CD4-positive, alpha-beta T cell (primary cell): ENCODE measurements around the gene APP. TPM values are rescaled to one million over a fixed set of nuclear protein-coding genes. Genes with fewer than 3 reads are reported as not detected.

Experiments used
- ATAC-seq: fragments of 200-7000 bp; cut with Tn5 transposase; one replicate; pipeline ENCODE4 v1.10.0; 2022; ENCODE audit warnings: mild to moderate bottlenecking; ENCODE audit not compliant: poor library complexity
- CTCF ChIA-PET: fragments of 350-600 bp; sonication (Branson Sonifier 250); formaldehyde crosslinking; loops from one replicate; lab custom pipeline; 2021; ENCODE audit warnings: antibody characterized with exemption, inconsistent platforms; lab: Charles Lee
- POLR2A ChIA-PET: fragments of 350-600 bp; sonication (Branson Sonifier 250); formaldehyde crosslinking; loops from one replicate; lab custom pipeline; 2021; ENCODE audit warnings: antibody characterized with exemption, inconsistent platforms; lab: Charles Lee
- DNase-seq, 14 experiments: peaks; one replicate each; pipeline ENCODE4 v3.0.0-alpha.2; 2013 to 2020; ENCODE audit warnings: mixed read lengths in 2 of 14
- H3K27ac ChIP-seq, 2 donors: one replicate each; pipeline versions ENCODE4 v1.5.1 to v1.7.0; 2013; ENCODE audit warnings: low read length in 2 of 2, low read depth in 1 of 2, mild to moderate bottlenecking in 1 of 2
- H3K27me3 ChIP-seq, 2 experiments: 1 replicate in 1 of 2; 2 replicates in 1 of 2; pipeline versions ENCODE4 v1.6.1 to v1.7.0; 2013; ENCODE audit warnings: low read length in 2 of 2, control low read depth in 1 of 2, mild to moderate bottlenecking in 1 of 2, moderate library complexity in 1 of 2; ENCODE audit not compliant: insufficient read depth in 2 of 2, control insufficient read depth in 1 of 2
- H3K36me3 ChIP-seq: one replicate; pipeline ENCODE4 v1.6.1; 2013; ENCODE audit warnings: low read length, control low read depth; ENCODE audit not compliant: insufficient read depth
- H3K4me1 ChIP-seq: one replicate; pipeline ENCODE4 v1.6.1; 2013; ENCODE audit warnings: low read length, control low read depth; ENCODE audit not compliant: insufficient read depth
- H3K4me3 ChIP-seq: one replicate; pipeline ENCODE4 v1.5.1; 2013; ENCODE audit warnings: mild to moderate bottlenecking, low read length, moderate library complexity
- H3K9me3 ChIP-seq, 2 experiments: 1 replicate in 1 of 2; 2 replicates in 1 of 2; pipeline versions ENCODE4 v1.6.1 to v1.7.0; 2013; ENCODE audit warnings: low read length in 2 of 2, mild to moderate bottlenecking in 2 of 2, control low read depth in 1 of 2, moderate library complexity in 1 of 2; ENCODE audit not compliant: control insufficient read depth in 1 of 2, insufficient read depth in 1 of 2
- H3K27ac Mint-ChIP-seq: one replicate; pipeline ENCODE4 v1.8.0; 2020; ENCODE audit warnings: mixed read lengths
- H3K27me3 Mint-ChIP-seq: one replicate; pipeline ENCODE4 v1.8.0; 2021; ENCODE audit warnings: mixed read lengths
- H3K36me3 Mint-ChIP-seq: one replicate; pipeline ENCODE4 v1.8.0; 2021; ENCODE audit warnings: low read depth, mixed read lengths
- H3K4me1 Mint-ChIP-seq: one replicate; pipeline ENCODE4 v1.8.0; 2021; ENCODE audit warnings: low read depth, mixed read lengths
- H3K4me3 Mint-ChIP-seq: one replicate; pipeline ENCODE4 v1.8.0; 2020; ENCODE audit warnings: mild to moderate bottlenecking, mixed read lengths
- H3K9me3 Mint-ChIP-seq: one replicate; pipeline ENCODE4 v1.8.0; 2020; ENCODE audit warnings: mixed read lengths
- intact Hi-C, 2 experiments: fragments of 100-400 bp; cut with DNase I in 1 of 2; cut with micrococcal nuclease in 1 of 2; formaldehyde crosslinking; loops; one replicate each; pipeline versions ENCODE4 v1.15.1 to v1.9.0; 2023 to 2025; cut with DNase I, micrococcal nuclease
- total RNA-seq, 174 experiments: library from RNA in 2 of 174; stranded (reverse) in 2 of 174; gene quantifications; one replicate each; pipeline ENCODE4 v1.2.3 and lab custom pipeline; 2021 to 2026
- TF ChIP-seq, protein P1 (sequence below): fragments of 200-600 bp; IDR thresholded peaks from one replicate; pipeline ENCODE4 v1.8.0; 2022; ENCODE audit warnings: antibody characterized with exemption, mild to moderate bottlenecking

Gene APP
- total RNA-seq, 2 experiments from 2014 or later: 43.6 to 44.4 TPM

DNA sequence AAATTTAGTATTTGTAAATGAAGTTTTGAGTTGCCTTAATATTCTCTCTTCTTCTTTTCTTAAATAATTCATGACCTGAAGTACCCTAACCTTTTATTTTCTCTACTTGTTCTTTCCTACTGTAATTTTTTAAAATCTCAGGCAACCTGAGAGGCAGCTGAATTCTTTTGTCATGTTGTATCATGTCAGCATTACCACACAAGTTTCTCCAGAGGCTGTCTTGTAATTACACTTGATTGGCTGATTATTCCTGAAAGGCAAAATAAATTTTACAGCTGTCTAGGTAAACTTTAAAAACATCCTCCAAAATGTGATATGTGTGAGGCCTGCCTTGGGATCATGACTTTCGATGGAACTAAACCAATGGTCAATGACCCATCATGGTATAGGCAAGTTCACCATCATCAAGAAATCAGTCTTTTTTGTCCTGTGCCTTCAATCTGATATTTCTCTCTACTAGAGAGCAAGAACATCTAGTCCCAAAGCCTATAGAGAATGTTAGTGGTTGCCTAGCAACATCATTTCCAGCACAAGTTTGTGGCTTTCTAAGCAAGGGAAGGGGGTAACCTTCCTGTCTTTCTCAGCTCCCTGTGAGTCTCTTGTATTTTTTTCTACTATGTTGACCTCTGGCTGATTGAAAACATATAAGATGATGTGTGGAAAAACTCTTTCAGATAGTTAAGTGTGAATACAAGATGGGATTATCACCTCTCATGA, 320.3 kb downstream of the APP start:
- intact Hi-C loops: no loop called here
- Mint-ChIP-seq H3K27me3 (no peaks in the 10 kb centered on the region), H3K4me3 (no peak overlapping the region), H3K9me3 (peaks cover 6% of the 10 kb centered on the region), H3K36me3 (no peaks in the 10 kb centered on the region), H3K27ac (no peak overlapping the region), H3K4me1 (no peaks in the 10 kb centered on the region)
- DNase-seq: no peak
- H3K27ac ChIP-seq: no peak overlapping the region
- TF ChIP-seq, protein P1, sequence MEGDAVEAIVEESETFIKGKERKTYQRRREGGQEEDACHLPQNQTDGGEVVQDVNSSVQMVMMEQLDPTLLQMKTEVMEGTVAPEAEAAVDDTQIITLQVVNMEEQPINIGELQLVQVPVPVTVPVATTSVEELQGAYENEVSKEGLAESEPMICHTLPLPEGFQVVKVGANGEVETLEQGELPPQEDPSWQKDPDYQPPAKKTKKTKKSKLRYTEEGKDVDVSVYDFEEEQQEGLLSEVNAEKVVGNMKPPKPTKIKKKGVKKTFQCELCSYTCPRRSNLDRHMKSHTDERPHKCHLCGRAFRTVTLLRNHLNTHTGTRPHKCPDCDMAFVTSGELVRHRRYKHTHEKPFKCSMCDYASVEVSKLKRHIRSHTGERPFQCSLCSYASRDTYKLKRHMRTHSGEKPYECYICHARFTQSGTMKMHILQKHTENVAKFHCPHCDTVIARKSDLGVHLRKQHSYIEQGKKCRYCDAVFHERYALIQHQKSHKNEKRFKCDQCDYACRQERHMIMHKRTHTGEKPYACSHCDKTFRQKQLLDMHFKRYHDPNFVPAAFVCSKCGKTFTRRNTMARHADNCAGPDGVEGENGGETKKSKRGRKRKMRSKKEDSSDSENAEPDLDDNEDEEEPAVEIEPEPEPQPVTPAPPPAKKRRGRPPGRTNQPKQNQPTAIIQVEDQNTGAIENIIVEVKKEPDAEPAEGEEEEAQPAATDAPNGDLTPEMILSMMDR: no peak
- H3K4me3 ChIP-seq: no peak overlapping the region
- H3K4me1 ChIP-seq: no peaks in the 10 kb centered on the region
- peaks cover 0 to 7% of the 10 kb centered on the region in 2 experiments for H3K9me3 ChIP-seq
- ChIA-PET POLR2A (no interaction called here), CTCF (no interaction called here)
- no peak for ATAC-seq
- H3K36me3 ChIP-seq: no peaks in the 10 kb centered on the region
- H3K27me3 ChIP-seq: no peaks in the 10 kb centered on the region

DNA sequence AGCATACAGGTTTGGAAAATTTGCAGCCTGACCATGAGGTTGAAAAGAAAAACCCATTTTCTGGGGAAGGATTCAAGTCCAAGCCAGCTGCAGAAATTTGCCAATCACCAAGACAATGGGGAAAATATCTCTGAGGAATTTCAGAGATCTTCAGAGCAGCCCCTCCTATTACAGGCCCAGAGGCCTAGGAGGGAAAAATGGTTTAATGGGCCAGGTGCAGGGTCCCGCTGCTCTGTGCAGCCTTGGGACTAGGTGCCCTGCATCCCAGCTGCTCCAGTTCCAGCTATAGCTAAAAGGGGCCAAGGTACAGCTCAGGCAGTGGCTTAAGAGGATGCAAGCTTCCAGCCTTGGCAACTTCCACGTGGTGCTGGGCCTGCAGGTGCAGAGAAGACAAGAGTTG, 322.3 kb downstream of the APP start:
- Mint-ChIP-seq H3K9me3 (peaks cover 6% of the 10 kb centered on the region), H3K36me3 (no peaks in the 10 kb centered on the region), H3K4me3 (no peak overlapping the region), H3K4me1 (no peaks in the 10 kb centered on the region), H3K27me3 (no peaks in the 10 kb centered on the region), H3K27ac (no peak overlapping the region)
- ATAC-seq: no peak
- no peaks in the 10 kb centered on the region for H3K36me3 ChIP-seq
- TF ChIP-seq, protein P1: no peak
- H3K4me1 ChIP-seq: no peaks in the 10 kb centered on the region
- H3K9me3 ChIP-seq: peaks cover 0 to 7% of the 10 kb centered on the region in 2 experiments
- peaks cover 0 to 2% of the 10 kb centered on the region in 2 experiments for H3K27me3 ChIP-seq
- CTCF ChIA-PET: no interaction called here
- no peak overlapping the region for H3K4me3 ChIP-seq
- H3K27ac ChIP-seq: no peak overlapping the region
- no peak for DNase-seq
- intact Hi-C loops: no loop called here
- POLR2A ChIA-PET: no interaction called here

DNA sequence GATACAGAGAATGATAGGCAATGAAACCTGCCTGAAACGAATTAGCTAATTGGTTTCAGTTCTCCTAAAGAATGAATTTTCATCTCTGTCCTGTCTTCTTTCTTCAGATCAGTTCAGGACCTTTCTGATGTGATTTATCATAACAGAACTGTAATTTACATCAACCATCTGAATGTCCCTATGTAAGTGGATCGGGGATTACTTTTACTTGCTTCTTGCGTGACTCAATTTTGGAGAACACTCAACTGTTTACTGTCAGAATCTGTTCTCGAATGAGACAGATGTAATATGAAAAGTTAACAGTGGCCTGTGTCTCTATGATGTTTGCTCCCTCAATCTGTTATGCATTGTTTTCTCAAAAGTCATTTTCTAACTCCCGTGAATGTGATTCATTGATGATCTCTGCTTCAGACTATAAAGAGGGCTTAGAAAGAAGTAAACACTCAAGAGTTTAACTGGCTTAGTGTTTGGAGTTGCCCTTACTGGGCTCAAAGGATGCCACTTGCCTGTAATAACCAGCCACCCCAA, 324.8 kb downstream of the APP start:
- Mint-ChIP-seq H3K27ac (no peak overlapping the region), H3K4me3 (no peak overlapping the region), H3K9me3 (peaks cover 6% of the 10 kb centered on the region), H3K27me3 (peaks cover 11% of the 10 kb centered on the region), H3K36me3 (no peaks in the 10 kb centered on the region), H3K4me1 (no peaks in the 10 kb centered on the region)
- H3K4me3 ChIP-seq: no peak overlapping the region
- CTCF ChIA-PET: no interaction called here
- ATAC-seq: no peak
- no peaks in the 10 kb centered on the region for H3K36me3 ChIP-seq
- H3K4me1 ChIP-seq: no peaks in the 10 kb centered on the region
- POLR2A ChIA-PET: no interaction called here
- H3K9me3 ChIP-seq: peaks cover 0 to 7% of the 10 kb centered on the region in 2 experiments
- TF ChIP-seq, protein P1: no peak
- H3K27ac ChIP-seq: no peak overlapping the region
- peaks cover 0 to 2% of the 10 kb centered on the region in 2 experiments for H3K27me3 ChIP-seq
- intact Hi-C loops: no loop called here
- DNase-seq: no peak
